GM12872 (cell line): Measurements from ENCODE around the gene ATP7A.

Experiments used
- TF ChIP-seq, protein P1 (sequence below): IDR thresholded peaks from 3 replicates; pipeline ENCODE4 v1.5.1; 2011; ENCODE audit warnings: low read depth, mild to moderate bottlenecking, low read length, moderate library complexity; ENCODE audit not compliant: insufficient read depth

ATP7A gene

GRCh38 chrX:78092296-78092695 is 181.8 kb downstream of the ATP7A start:
- TF ChIP-seq, protein P1, sequence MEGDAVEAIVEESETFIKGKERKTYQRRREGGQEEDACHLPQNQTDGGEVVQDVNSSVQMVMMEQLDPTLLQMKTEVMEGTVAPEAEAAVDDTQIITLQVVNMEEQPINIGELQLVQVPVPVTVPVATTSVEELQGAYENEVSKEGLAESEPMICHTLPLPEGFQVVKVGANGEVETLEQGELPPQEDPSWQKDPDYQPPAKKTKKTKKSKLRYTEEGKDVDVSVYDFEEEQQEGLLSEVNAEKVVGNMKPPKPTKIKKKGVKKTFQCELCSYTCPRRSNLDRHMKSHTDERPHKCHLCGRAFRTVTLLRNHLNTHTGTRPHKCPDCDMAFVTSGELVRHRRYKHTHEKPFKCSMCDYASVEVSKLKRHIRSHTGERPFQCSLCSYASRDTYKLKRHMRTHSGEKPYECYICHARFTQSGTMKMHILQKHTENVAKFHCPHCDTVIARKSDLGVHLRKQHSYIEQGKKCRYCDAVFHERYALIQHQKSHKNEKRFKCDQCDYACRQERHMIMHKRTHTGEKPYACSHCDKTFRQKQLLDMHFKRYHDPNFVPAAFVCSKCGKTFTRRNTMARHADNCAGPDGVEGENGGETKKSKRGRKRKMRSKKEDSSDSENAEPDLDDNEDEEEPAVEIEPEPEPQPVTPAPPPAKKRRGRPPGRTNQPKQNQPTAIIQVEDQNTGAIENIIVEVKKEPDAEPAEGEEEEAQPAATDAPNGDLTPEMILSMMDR: peak; percentile 62

GRCh38 chrX:78098108-78098507 is 187.6 kb downstream of the ATP7A start:
- TF ChIP-seq, protein P1: no peak
